K562 (cell line): ENCODE data around the gene ANKS1B. TPM values are rescaled to one million over a fixed set of nuclear protein-coding genes. Genes with fewer than 3 reads are reported as not detected.

Source experiments
- ATAC-seq: fragments of 200-7000 bp; cut with Tn5 transposase; 3 replicates; pipeline ENCODE4 v1.9.1; 2020; ENCODE audit warnings: moderate library complexity
- BruUV-seq: library from RNA; stranded (reverse); fragments of 400-500 nt; replicated peaks from 2 replicates; lab custom pipeline; 2021; lab: Mats Ljungman, UMichigan
- CTCF ChIA-PET: fragments of 300-600 bp; formaldehyde crosslinking; extraction: SDS; loops from one replicate; lab custom pipeline; 2021; ENCODE audit warnings: low intra/inter-chr PET ratio; lab: Yijun Ruan, JAX
- POLR2A ChIA-PET: fragments of 300-600, 350-650 bp; sonication (Branson Sonifier 250); formaldehyde crosslinking; extraction: SDS; loops from one replicate; lab custom pipeline; 2021; ENCODE audit warnings: antibody characterized with exemption, inconsistent platforms; lab: Yijun Ruan, JAX
- DNase-seq, 4 experiments: peaks; one replicate each; pipeline versions ENCODE4 v3.0.0 to v3.0.0-alpha.2; 2011 to 2018; ENCODE audit warnings: low spot score in 3 of 4, mixed read lengths in 3 of 4; ENCODE audit errors: extremely low read depth in 1 of 4
- FAIRE-seq: peaks from 2 replicates; lab custom pipeline; 2011; peaks lifted over from hg19 to GRCh38; lab: Jason Lieb, UNC
- H2AFZ ChIP-seq: 2 replicates; pipeline ENCODE4 v1.6.0; 2011; ENCODE audit warnings: low read depth, low read length, control low read depth, inconsistent platforms
- H3K27ac ChIP-seq: fragments of 200-600 bp; 3 replicates; pipeline ENCODE4 v1.8.0; 2011; ENCODE audit warnings: low read depth, mild to moderate bottlenecking, control low read depth, inconsistent platforms, low read length, moderate library complexity, mixed read lengths; ENCODE audit errors: extremely low read depth
- H3K27me3 ChIP-seq, 2 experiments: fragments of 300-600 bp in 1 of 2; 2 replicates in 1 of 2; 3 replicates in 1 of 2; pipeline versions ENCODE4 v1.6.0 to v1.8.0; 2011; ENCODE audit warnings: inconsistent platforms in 2 of 2, low read length in 2 of 2, mild to moderate bottlenecking in 1 of 2, mixed read lengths in 1 of 2, moderate library complexity in 1 of 2; ENCODE audit not compliant: control insufficient read depth in 2 of 2, insufficient read depth in 2 of 2
- H3K36me3 ChIP-seq: fragments of 300-600 bp; 3 replicates; pipeline ENCODE4 v1.8.0; 2011; ENCODE audit warnings: mild to moderate bottlenecking, low read length, inconsistent platforms; ENCODE audit not compliant: control insufficient read depth, insufficient read depth
- H3K4me1 ChIP-seq, 2 experiments: fragments of 200-600 bp in 1 of 2; replicated peaks in 1 of 2; 2 replicates in 1 of 2; 3 replicates in 1 of 2; pipeline versions ENCODE4 v1.5.1 to v1.8.0; 2011; ENCODE audit warnings: inconsistent platforms in 2 of 2, low read length in 2 of 2, mild to moderate bottlenecking in 1 of 2, mixed read lengths in 1 of 2, moderate library complexity in 1 of 2; ENCODE audit not compliant: control insufficient read depth in 2 of 2, insufficient read depth in 2 of 2
- H3K4me2 ChIP-seq: 2 replicates; pipeline ENCODE4 v1.6.1; 2011; ENCODE audit warnings: low read length, control low read depth, inconsistent platforms, mixed read lengths; ENCODE audit not compliant: insufficient read depth
- H3K4me3 ChIP-seq: fragments of 200-600 bp; sonication (generic), shearing (Covaris generic); 2 replicates; pipeline ENCODE4 v1.5.1; 2016; ENCODE audit warnings: control low read depth, inconsistent platforms
- H3K79me2 ChIP-seq: fragments of 200-600 bp; 3 replicates; pipeline ENCODE4 v1.8.0; 2011; ENCODE audit warnings: low read length, inconsistent platforms; ENCODE audit not compliant: control insufficient read depth, insufficient read depth
- H3K9ac ChIP-seq, 2 experiments: 2 replicates each; pipeline versions ENCODE4 v1.6.0 to v1.6.1; 2011; ENCODE audit warnings: low read depth in 2 of 2, low read length in 2 of 2, control low read depth in 1 of 2, inconsistent platforms in 1 of 2, mild to moderate bottlenecking in 1 of 2, mixed read lengths in 1 of 2; ENCODE audit not compliant: insufficient read depth in 1 of 2
- H3K9me1 ChIP-seq: one replicate; pipeline ENCODE4 v1.6.0; 2011; ENCODE audit warnings: inconsistent platforms, mild to moderate bottlenecking, low read length, moderate library complexity; ENCODE audit not compliant: control insufficient read depth, insufficient read depth
- H3K9me3 ChIP-seq: replicated peaks from 2 replicates; pipeline ENCODE4 v1.5.1; 2011; ENCODE audit warnings: low read depth, low read length, inconsistent platforms; ENCODE audit not compliant: control insufficient read depth, insufficient read depth
- H4K20me1 ChIP-seq: replicated peaks from 2 replicates; pipeline ENCODE4 v1.6.1; 2011; ENCODE audit warnings: low read length, inconsistent platforms, mixed read lengths; ENCODE audit not compliant: control insufficient read depth, insufficient read depth
- ELK1 ChIP-seq: sonication (generic); formaldehyde crosslinking; IDR thresholded peaks from 2 replicates; pipeline ENCODE4 v1.8.1; 2022; ENCODE audit warnings: missing genetic modification reagents
- ETS1 ChIP-seq: conservative IDR thresholded peaks from 2 replicates; pipeline ENCODE4 v1.6.1; 2011; ENCODE audit warnings: low read depth, mild to moderate bottlenecking, low read length; ENCODE audit not compliant: control insufficient read depth
- HDAC8 ChIP-seq: fragments of 450-650 bp; IDR thresholded peaks from 2 replicates; pipeline ENCODE4 v1.6.1; 2016; ENCODE audit warnings: mild to moderate bottlenecking, missing genetic modification characterization, moderate library complexity, missing compliant biosample characterization
- POLR2G ChIP-seq: fragments of 200-400 bp; formaldehyde crosslinking; IDR thresholded peaks from 2 replicates; pipeline ENCODE4 v1.6.1; 2017; ENCODE audit warnings: low read depth, mild to moderate bottlenecking, antibody characterized with exemption, low read length, moderate library complexity
- RBM34 ChIP-seq: fragments of 200-400 bp; formaldehyde crosslinking; IDR thresholded peaks from 2 replicates; pipeline ENCODE4 v1.6.1; 2018; ENCODE audit warnings: low read length, borderline replicate concordance; ENCODE audit not compliant: insufficient read depth
- ZNF12 ChIP-seq: sonication (generic); formaldehyde crosslinking; IDR thresholded peaks from 2 replicates; pipeline ENCODE4 v1.4.0; 2020; ENCODE audit warnings: mild to moderate bottlenecking, missing genetic modification reagents
- ZNF407 ChIP-seq: fragments of 450-650 bp; IDR thresholded peaks from 2 replicates; pipeline ENCODE4 v1.6.1; 2016; ENCODE audit warnings: low read depth
- ZNF449 ChIP-seq: fragments of 250-450 bp; sonication (Bioruptor Pico); IDR thresholded peaks from 2 replicates; pipeline ENCODE4 v1.8.0; 2022; ENCODE audit warnings: moderate library complexity, mild to moderate bottlenecking, inconsistent platforms
- ZNF717 ChIP-seq: fragments of 250-450 bp; sonication (Bioruptor Pico); IDR thresholded peaks from 2 replicates; pipeline ENCODE4 v1.5.0; 2021
- WGBS: fragments of 100-300 bp; shearing (Covaris generic); methylation state at CpG from one replicate; pipeline ENCODE4 v1.1.6; 2016; ENCODE audit warnings: low coverage, mixed read lengths; ENCODE audit not compliant: insufficient coverage; ENCODE audit errors: missing lambda C conversion rate; 5-methylcytosine and 5-hydroxymethylcytosine counted together
- in situ Hi-C: fragments of 300-500 bp; cut with MboI; formaldehyde crosslinking; loops from 4 replicates; pipeline ENCODE4 v1.15.0; 2018; ENCODE audit warnings: inconsistent platforms, mixed read lengths
- intact Hi-C: fragments of 100-400 bp; cut with micrococcal nuclease; formaldehyde crosslinking; loops from 2 replicates; pipeline ENCODE4 v1.14.2; 2022
- polyA plus RNA-seq, 8 experiments: library from polyadenylated mRNA; depleted of rRNA in 4 of 8; stranded (reverse) in 5 of 8; unstranded in 3 of 8; fragments of >200 nt; fragmentation: Nextera tagmentation in 2 of 8; fragmentation: Illumina TruSeq in 1 of 8; extraction: Ambion mirVana in 2 of 8; extraction: Trizol in 1 of 8; gene quantifications; 2 replicates each; pipeline versions ENCODE4 v1.2.1 to v1.2.3, GENCODE V29; 2011 to 2014; ENCODE audit warnings: inconsistent platforms in 1 of 8, missing spikeins in 1 of 8
- total RNA-seq, 7 experiments: library from RNA; depleted of rRNA in 6 of 7; stranded (reverse); fragments of >200 nt in 6 of 7; fragmentation: Illumina TruSeq in 2 of 7; extraction: Trizol in 2 of 7; gene quantifications; 2 replicates each; pipeline versions ENCODE4 v1.2.1 to v1.2.3, GENCODE V29; 2011 to 2021; ENCODE audit warnings: low replicate concordance in 1 of 7

ANKS1B gene
- total and polyA plus RNA-seq, 9 of the 15 experiments (the other 6 are each of a cell fraction or from before 2014, with no cell fraction given), result 0.04 to 0.47 (median 0.28) TPM; not detected in 4

GRCh38 chr12:98868076-98868475 is 1116.7 kb downstream of the ANKS1B start:
- no peak for ATAC-seq
- 3% methylated on average over 6 of the region's 6 CpGs for WGBS
- Histone ChIP-seq H3K4me3 (no peak overlapping the region), H3K79me2 (no peaks in the 10 kb centered on the region), H3K4me1 (no peaks in the 10 kb centered on the region), H3K9me3 (no peaks in the 10 kb centered on the region; the same call in 1 of the 2 replicates), H3K9ac (no peak overlapping the region), H3K9me1 (no peaks in the 10 kb centered on the region), H4K20me1 (no peaks in the 10 kb centered on the region), H3K27ac (no peak overlapping the region), H3K27me3 (peaks cover 0 to 10% of the 10 kb centered on the region in 2 experiments; a peak in 2 of 5 replicates), H3K4me2 (no peak overlapping the region), H2AFZ (no peak overlapping the region), H3K36me3 (no peaks in the 10 kb centered on the region)
- ChIA-PET POLR2A (interaction anchor here (1.6 kb wide), 1 partner anchor 21 kb away, joined by 4 read pairs; no protein-coding TSS in a partner anchor), CTCF (no interaction called here)
- in situ Hi-C loops (no loop called here), intact Hi-C loops (no loop called here)
- BruUV-seq, result no TSS peak
- no peak for FAIRE-seq
- no peak for DNase-seq
- no peak for TF ChIP-seq ZNF449
- TF ChIP-seq ETS1, result no peak
- no peak for TF ChIP-seq ELK1
- no peak for TF ChIP-seq ZNF12 (CRISPR knock-in tag)
- no peak for TF ChIP-seq HDAC8 (tag)
- TF ChIP-seq RBM34, result no peak
- TF ChIP-seq ZNF407, result no peak
- TF ChIP-seq ZNF717, result no peak
- no peak for TF ChIP-seq POLR2G
